SK-N-SH (cell line): ENCODE measurements around the gene SCTR. TPM values are rescaled to one million over a fixed set of nuclear protein-coding genes. Genes with fewer than 3 reads are reported as not detected.

Experiments
- CTCF ChIA-PET: fragments of 300-600, 350-600 bp; formaldehyde crosslinking; extraction: SDS; loops from one replicate; lab custom pipeline; 2021; lab: Yijun Ruan, JAX
- POLR2A ChIA-PET: fragments of 350-600 bp; sonication (Branson Sonifier 250); formaldehyde crosslinking; extraction: SDS; loops from one replicate; lab custom pipeline; 2020; ENCODE audit warnings: antibody characterized with exemption, inconsistent platforms; lab: Yijun Ruan, JAX
- DNase-seq: peaks from one replicate; pipeline ENCODE4 v3.0.0; 2012
- H2AFZ ChIP-seq: fragments of 200-600 bp; sonication (generic); 2 replicates; pipeline ENCODE4 v1.8.1; 2016; ENCODE audit warnings: antibody characterized with exemption, mild to moderate bottlenecking, low read depth
- H3F3A ChIP-seq: fragments of 200-600 bp; sonication (generic); replicated peaks from 2 replicates; pipeline ENCODE3; 2016; ENCODE audit warnings: antibody characterized with exemption, mild to moderate bottlenecking; ENCODE audit not compliant: insufficient read depth
- H3K27ac ChIP-seq, 2 experiments: fragments of 200-500 bp in 1 of 2; fragments of 200-600 bp in 1 of 2; sonication (Bioruptor generic) in 1 of 2; sonication (generic), shearing (Covaris generic) in 1 of 2; 2 replicates each; pipeline versions ENCODE4 v1.5.1 to v1.6.1; 2014 to 2016; ENCODE audit warnings: low read depth in 2 of 2, inconsistent platforms in 1 of 2, low read length in 1 of 2, mild to moderate bottlenecking in 1 of 2, mixed read lengths in 1 of 2
- H3K27me3 ChIP-seq: fragments of 200-600 bp; sonication (generic), shearing (Covaris generic); 2 replicates; pipeline ENCODE4 v1.6.1; 2016; ENCODE audit warnings: mixed run types; ENCODE audit not compliant: insufficient read depth
- H3K36me3 ChIP-seq, 2 experiments: fragments of 200-500 bp in 1 of 2; fragments of 200-600 bp in 1 of 2; sonication (Bioruptor generic) in 1 of 2; sonication (generic) in 1 of 2; replicated peaks in 1 of 2; 2 replicates each; pipeline versions ENCODE3 to v1.5.1; 2014 to 2016; ENCODE audit warnings: low read length in 1 of 2, mild to moderate bottlenecking in 1 of 2; ENCODE audit not compliant: insufficient read depth in 2 of 2, control insufficient read depth in 1 of 2
- H3K4me1 ChIP-seq, 2 experiments: fragments of 200-500 bp in 1 of 2; fragments of 200-600 bp in 1 of 2; sonication (Bioruptor generic) in 1 of 2; sonication (generic), shearing (Covaris generic) in 1 of 2; 2 replicates each; pipeline versions ENCODE4 v1.5.1 to v1.6.1; 2014 to 2016; ENCODE audit warnings: low read depth in 1 of 2, low read length in 1 of 2, mixed run types in 1 of 2; ENCODE audit not compliant: insufficient read depth in 2 of 2, control insufficient read depth in 1 of 2
- H3K4me2 ChIP-seq: fragments of 200-600 bp; sonication (generic), shearing (Covaris generic); 2 replicates; pipeline ENCODE4 v1.6.1; 2017; ENCODE audit warnings: mixed run types
- H3K4me3 ChIP-seq, 2 experiments: fragments of 200-500 bp in 1 of 2; fragments of 200-600 bp in 1 of 2; sonication (Bioruptor generic) in 1 of 2; sonication (generic), shearing (Covaris generic) in 1 of 2; 2 replicates each; pipeline versions ENCODE4 v1.5.1 to v1.8.1; 2014 to 2016; ENCODE audit warnings: low read depth in 2 of 2, inconsistent platforms in 1 of 2, low read length in 1 of 2, mild to moderate bottlenecking in 1 of 2, mixed read lengths in 1 of 2, moderate library complexity in 1 of 2
- H3K79me2 ChIP-seq: fragments of 200-600 bp; sonication (generic); 2 replicates; pipeline ENCODE4 v1.8.1; 2017; ENCODE audit warnings: mild to moderate bottlenecking; ENCODE audit not compliant: insufficient read depth
- H3K9ac ChIP-seq: fragments of 200-600 bp; sonication (generic); 2 replicates; pipeline ENCODE4 v1.6.1; 2017; ENCODE audit warnings: mixed run types
- H3K9me2 ChIP-seq: fragments of 200-600 bp; sonication (generic); 2 replicates; pipeline ENCODE4 v1.6.1; 2017; ENCODE audit warnings: mixed run types
- H3K9me3 ChIP-seq: fragments of 200-600 bp; sonication (generic); 2 replicates; pipeline ENCODE4 v1.6.1; 2017; ENCODE audit warnings: mixed run types, mild to moderate bottlenecking, moderate library complexity
- H4K20me1 ChIP-seq: fragments of 200-600 bp; sonication (generic); 2 replicates; pipeline ENCODE4 v1.6.1; 2017; ENCODE audit warnings: mild to moderate bottlenecking, mixed run types; ENCODE audit not compliant: insufficient read depth
- FOXJ3 ChIP-seq: sonication (generic); formaldehyde crosslinking; IDR thresholded peaks from 2 replicates; pipeline ENCODE4 v1.5.1; 2020; ENCODE audit warnings: mild to moderate bottlenecking, missing genetic modification reagents
- FOXM1 ChIP-seq: IDR thresholded peaks from 2 replicates; pipeline ENCODE4 v1.4.0; 2012; ENCODE audit warnings: low read depth, mild to moderate bottlenecking
- GABPA ChIP-seq: IDR thresholded peaks from 2 replicates; pipeline ENCODE4 v1.4.0; 2012; ENCODE audit warnings: low read depth, mild to moderate bottlenecking
- GATA2 ChIP-seq: sonication (generic); formaldehyde crosslinking; IDR thresholded peaks from 2 replicates; pipeline ENCODE4 v1.5.0; 2020; ENCODE audit warnings: mild to moderate bottlenecking, missing genetic modification reagents
- MAX ChIP-seq: IDR thresholded peaks from 2 replicates; pipeline ENCODE4 v1.4.0; 2012; ENCODE audit warnings: low read depth
- MEF2A ChIP-seq: IDR thresholded peaks from 2 replicates; pipeline ENCODE4 v1.4.0; 2012; ENCODE audit warnings: low read depth, borderline replicate concordance
- MXI1 ChIP-seq: IDR thresholded peaks from 2 replicates; pipeline ENCODE4 v1.6.1; 2012; ENCODE audit warnings: mild to moderate bottlenecking, low read depth, low read length, improper control_type of control experiment
- NRF1 ChIP-seq: IDR thresholded peaks from 2 replicates; pipeline ENCODE4 v1.6.1; 2012; ENCODE audit warnings: low read depth, mild to moderate bottlenecking, low read length
- RCOR1 ChIP-seq: fragments of 150-350 bp; IDR thresholded peaks from 2 replicates; pipeline ENCODE4 v1.6.1; 2017; ENCODE audit warnings: antibody characterized with exemption, low read length
- RXRA ChIP-seq: IDR thresholded peaks from 2 replicates; pipeline ENCODE4 v1.4.0; 2012; ENCODE audit warnings: low read depth, mild to moderate bottlenecking, borderline replicate concordance
- SIN3A ChIP-seq: IDR thresholded peaks from 2 replicates; pipeline ENCODE4 v1.6.1; 2012; ENCODE audit warnings: low read depth, mild to moderate bottlenecking, low read length, moderate library complexity, borderline replicate concordance
- SMC3 ChIP-seq: IDR thresholded peaks from 2 replicates; pipeline ENCODE4 v1.6.1; 2012; ENCODE audit warnings: low read depth, low read length, improper control_type of control experiment
- TCF12 ChIP-seq: IDR thresholded peaks from 2 replicates; pipeline ENCODE4 v1.4.0; 2012
- USF1 ChIP-seq: IDR thresholded peaks from 2 replicates; pipeline ENCODE4 v1.4.0; 2012; ENCODE audit warnings: low read depth, borderline replicate concordance
- USF2 ChIP-seq: fragments of 150-350 bp; IDR thresholded peaks from 2 replicates; pipeline ENCODE4 v1.6.1; 2017; ENCODE audit warnings: antibody characterized with exemption, low read length, low read depth, borderline replicate concordance
- YY1 ChIP-seq: IDR thresholded peaks from 2 replicates; pipeline ENCODE4 v1.4.0; 2012; ENCODE audit warnings: low read depth, mild to moderate bottlenecking
- WGBS: methylation state at CpG from one replicate; pipeline ENCODE4 v1.1.6; 2017; ENCODE audit warnings: low lambda C conversion rate; 5-methylcytosine and 5-hydroxymethylcytosine counted together
- polyA plus RNA-seq, 3 experiments: library from polyadenylated mRNA; depleted of rRNA; stranded (reverse); fragments of >200 nt; gene quantifications; 2 replicates each; pipeline ENCODE4 v1.2.3, GENCODE V29; 2012
- TF ChIP-seq, protein P1 (sequence below): fragments of 200-600 bp; sonication (generic); IDR thresholded peaks from 2 replicates; pipeline ENCODE4 v1.6.1; 2017; ENCODE audit warnings: antibody characterized with exemption, mild to moderate bottlenecking, moderate library complexity
- TF ChIP-seq, protein P2 (sequence below): IDR thresholded peaks from 2 replicates; pipeline ENCODE4 v1.6.1; 2012; ENCODE audit warnings: mild to moderate bottlenecking, low read depth, low read length, moderate library complexity

SCTR gene
- polyA plus RNA-seq, 1 of the 3 experiments (the other 2 are of a cell fraction), result not detected

DNA sequence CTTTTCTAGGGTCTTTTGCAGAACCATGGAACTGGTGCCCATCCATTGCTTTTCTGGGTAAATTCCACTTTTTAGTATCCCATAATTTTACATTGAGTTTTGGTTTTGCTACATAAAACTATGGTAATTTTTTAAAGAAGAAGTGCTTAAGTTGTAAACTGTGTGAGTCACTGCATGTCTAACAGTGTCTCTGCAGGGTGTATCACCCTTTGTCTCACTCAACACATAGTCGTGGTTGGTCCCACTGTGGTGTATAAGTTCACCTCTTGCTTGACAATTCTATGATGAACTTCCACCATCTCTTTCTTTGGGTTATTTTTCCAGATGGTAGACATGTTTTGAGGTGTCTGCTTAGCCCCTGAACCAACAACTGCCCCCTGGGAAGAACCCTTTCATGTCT is 10.5 kb downstream of the SCTR start (continued):
- TF ChIP-seq, protein P1, sequence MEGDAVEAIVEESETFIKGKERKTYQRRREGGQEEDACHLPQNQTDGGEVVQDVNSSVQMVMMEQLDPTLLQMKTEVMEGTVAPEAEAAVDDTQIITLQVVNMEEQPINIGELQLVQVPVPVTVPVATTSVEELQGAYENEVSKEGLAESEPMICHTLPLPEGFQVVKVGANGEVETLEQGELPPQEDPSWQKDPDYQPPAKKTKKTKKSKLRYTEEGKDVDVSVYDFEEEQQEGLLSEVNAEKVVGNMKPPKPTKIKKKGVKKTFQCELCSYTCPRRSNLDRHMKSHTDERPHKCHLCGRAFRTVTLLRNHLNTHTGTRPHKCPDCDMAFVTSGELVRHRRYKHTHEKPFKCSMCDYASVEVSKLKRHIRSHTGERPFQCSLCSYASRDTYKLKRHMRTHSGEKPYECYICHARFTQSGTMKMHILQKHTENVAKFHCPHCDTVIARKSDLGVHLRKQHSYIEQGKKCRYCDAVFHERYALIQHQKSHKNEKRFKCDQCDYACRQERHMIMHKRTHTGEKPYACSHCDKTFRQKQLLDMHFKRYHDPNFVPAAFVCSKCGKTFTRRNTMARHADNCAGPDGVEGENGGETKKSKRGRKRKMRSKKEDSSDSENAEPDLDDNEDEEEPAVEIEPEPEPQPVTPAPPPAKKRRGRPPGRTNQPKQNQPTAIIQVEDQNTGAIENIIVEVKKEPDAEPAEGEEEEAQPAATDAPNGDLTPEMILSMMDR, result no peak
- TF ChIP-seq MAX (no peak), SIN3A (no peak), MXI1 (no peak)

DNA sequence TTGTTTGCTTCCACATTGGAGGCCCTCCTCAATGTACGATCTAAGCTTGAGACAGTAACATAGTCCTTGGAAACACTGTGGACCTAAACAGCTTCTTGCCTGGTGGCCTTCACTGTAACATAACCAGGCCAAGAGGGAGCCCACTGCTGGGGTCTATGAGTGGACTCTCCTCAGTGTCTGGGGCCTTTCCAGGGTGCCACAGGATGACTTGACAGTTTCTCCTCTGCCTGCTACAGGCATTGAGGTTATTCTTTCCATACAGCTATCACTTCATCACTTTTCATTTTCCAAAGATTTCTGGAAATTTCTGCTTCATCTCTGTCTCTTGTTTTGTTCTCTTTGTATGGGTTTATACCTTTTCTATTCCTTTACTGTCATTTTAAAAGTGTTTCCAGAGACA is 11.3 kb downstream of the SCTR start:
- POLR2A ChIA-PET, result no interaction called here
- CTCF ChIA-PET, result no interaction called here
- Histone ChIP-seq H3K9me3 (no peaks in the 10 kb centered on the region), H3K79me2 (no peaks in the 10 kb centered on the region), H3K9me2 (no peaks in the 10 kb centered on the region), H3K27ac (no peak overlapping the region), H3K4me1 (no peaks in the 10 kb centered on the region), H3K4me3 (no peak overlapping the region), H3F3A (no peaks in the 10 kb centered on the region), H2AFZ (no peak overlapping the region), H3K36me3 (no peaks in the 10 kb centered on the region), H3K27me3 (no peaks in the 10 kb centered on the region), H3K4me2 (no peak overlapping the region), H4K20me1 (no peaks in the 10 kb centered on the region), H3K9ac (no peak overlapping the region)
- WGBS, result 50% methylated on average over 1 of the region's 1 CpG
- no peak for TF ChIP-seq NRF1
- TF ChIP-seq GABPA, result no peak
- no peak for TF ChIP-seq GATA2 (CRISPR knock-in tag)
- no peak for TF ChIP-seq MAX
- no peak for TF ChIP-seq FOXJ3
- TF ChIP-seq YY1, result no peak
- no peak for TF ChIP-seq TCF12
- no peak for TF ChIP-seq MEF2A
- no peak for TF ChIP-seq SMC3
- TF ChIP-seq FOXM1, result no peak
- no peak for TF ChIP-seq USF1
- TF ChIP-seq RXRA, result no peak
- TF ChIP-seq SIN3A, result no peak
- no peak for DNase-seq

GRCh38 chr2:119511989-119512388 is 12.3 kb downstream of the SCTR start:
- Histone ChIP-seq H3K4me3 (no peak overlapping the region), H3K27ac (no peak overlapping the region), H3K36me3 (no peaks in the 10 kb centered on the region), H3K9me3 (no peaks in the 10 kb centered on the region), H3K4me2 (no peak overlapping the region), H3K9ac (no peak overlapping the region), H2AFZ (no peak overlapping the region), H3K79me2 (no peaks in the 10 kb centered on the region), H4K20me1 (no peaks in the 10 kb centered on the region), H3K9me2 (no peaks in the 10 kb centered on the region), H3K4me1 (no peaks in the 10 kb centered on the region), H3K27me3 (no peaks in the 10 kb centered on the region), H3F3A (no peaks in the 10 kb centered on the region)
- DNase-seq, result no peak
- ChIA-PET CTCF (no interaction called here), POLR2A (no interaction called here)
- WGBS, result 45% methylated on average over 3 of the region's 3 CpGs
- TF ChIP-seq RXRA (no peak), TCF12 (no peak), USF1 (no peak), USF2 (no peak), MEF2A (no peak), NRF1 (no peak), RCOR1 (no peak), FOXM1 (no peak)
- TF ChIP-seq, protein P2, sequence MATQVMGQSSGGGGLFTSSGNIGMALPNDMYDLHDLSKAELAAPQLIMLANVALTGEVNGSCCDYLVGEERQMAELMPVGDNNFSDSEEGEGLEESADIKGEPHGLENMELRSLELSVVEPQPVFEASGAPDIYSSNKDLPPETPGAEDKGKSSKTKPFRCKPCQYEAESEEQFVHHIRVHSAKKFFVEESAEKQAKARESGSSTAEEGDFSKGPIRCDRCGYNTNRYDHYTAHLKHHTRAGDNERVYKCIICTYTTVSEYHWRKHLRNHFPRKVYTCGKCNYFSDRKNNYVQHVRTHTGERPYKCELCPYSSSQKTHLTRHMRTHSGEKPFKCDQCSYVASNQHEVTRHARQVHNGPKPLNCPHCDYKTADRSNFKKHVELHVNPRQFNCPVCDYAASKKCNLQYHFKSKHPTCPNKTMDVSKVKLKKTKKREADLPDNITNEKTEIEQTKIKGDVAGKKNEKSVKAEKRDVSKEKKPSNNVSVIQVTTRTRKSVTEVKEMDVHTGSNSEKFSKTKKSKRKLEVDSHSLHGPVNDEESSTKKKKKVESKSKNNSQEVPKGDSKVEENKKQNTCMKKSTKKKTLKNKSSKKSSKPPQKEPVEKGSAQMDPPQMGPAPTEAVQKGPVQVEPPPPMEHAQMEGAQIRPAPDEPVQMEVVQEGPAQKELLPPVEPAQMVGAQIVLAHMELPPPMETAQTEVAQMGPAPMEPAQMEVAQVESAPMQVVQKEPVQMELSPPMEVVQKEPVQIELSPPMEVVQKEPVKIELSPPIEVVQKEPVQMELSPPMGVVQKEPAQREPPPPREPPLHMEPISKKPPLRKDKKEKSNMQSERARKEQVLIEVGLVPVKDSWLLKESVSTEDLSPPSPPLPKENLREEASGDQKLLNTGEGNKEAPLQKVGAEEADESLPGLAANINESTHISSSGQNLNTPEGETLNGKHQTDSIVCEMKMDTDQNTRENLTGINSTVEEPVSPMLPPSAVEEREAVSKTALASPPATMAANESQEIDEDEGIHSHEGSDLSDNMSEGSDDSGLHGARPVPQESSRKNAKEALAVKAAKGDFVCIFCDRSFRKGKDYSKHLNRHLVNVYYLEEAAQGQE, result no peak
